C4-2B (cell line): ENCODE measurements around the gene CIB4.

Experiments
- H3K27ac ChIP-seq: fragments of 450-650 bp; 2 replicates; pipeline ENCODE4 v1.5.1; 2017
- ZFX ChIP-seq: fragments of 450-650 bp; IDR thresholded peaks from 2 replicates; pipeline ENCODE4 v1.6.1; 2017
- TF ChIP-seq, protein P1 (sequence below): fragments of 450-650 bp; conservative IDR thresholded peaks from 2 replicates; pipeline ENCODE4 v1.5.1; 2017; ENCODE audit warnings: mild to moderate bottlenecking

CIB4 gene

DNA sequence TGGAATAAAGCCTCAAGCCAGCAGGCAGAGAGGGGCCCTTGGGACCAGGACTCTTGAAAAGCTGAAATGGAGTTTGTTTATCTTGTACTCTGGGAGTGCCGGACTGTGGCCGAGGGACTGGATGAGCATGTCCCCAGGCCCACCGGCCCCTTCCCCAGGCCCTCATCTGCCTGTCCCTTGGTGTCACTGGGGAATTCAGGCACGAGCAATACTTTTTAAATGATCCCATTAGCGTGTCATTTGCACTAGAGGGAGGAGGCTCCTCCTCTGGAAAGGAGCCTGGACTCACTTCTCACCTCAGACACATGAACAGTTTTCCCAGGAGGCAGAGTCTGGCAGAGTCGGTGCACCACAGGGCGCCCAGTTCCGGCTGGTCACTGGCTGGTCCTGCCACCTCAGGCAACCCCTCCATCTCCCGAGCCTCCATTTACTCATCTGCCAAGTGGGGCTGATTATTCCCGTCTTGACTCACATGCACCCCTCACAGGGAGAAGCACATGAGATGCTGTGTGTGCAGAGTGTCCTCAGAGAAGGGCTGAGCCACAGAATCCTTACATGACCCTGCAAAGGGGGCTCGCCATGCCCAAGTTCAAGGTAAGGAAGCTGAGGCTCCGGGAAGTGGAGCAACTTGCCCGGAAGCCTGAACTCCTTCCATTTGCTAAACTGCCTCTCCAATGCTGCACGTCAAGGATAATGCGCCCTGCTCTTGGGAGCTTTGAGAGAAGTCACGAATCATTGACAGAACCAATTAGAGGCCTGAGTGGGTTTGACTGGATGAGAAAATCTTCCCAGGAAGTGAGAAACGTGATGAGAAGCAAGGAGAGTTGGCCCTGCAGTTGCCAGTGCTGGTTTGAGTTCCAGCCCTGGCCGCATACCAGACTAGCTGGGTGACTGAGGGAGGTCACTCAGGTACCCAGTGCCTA, 26.7 kb downstream of the CIB4 start:
- TF ChIP-seq, protein P1, sequence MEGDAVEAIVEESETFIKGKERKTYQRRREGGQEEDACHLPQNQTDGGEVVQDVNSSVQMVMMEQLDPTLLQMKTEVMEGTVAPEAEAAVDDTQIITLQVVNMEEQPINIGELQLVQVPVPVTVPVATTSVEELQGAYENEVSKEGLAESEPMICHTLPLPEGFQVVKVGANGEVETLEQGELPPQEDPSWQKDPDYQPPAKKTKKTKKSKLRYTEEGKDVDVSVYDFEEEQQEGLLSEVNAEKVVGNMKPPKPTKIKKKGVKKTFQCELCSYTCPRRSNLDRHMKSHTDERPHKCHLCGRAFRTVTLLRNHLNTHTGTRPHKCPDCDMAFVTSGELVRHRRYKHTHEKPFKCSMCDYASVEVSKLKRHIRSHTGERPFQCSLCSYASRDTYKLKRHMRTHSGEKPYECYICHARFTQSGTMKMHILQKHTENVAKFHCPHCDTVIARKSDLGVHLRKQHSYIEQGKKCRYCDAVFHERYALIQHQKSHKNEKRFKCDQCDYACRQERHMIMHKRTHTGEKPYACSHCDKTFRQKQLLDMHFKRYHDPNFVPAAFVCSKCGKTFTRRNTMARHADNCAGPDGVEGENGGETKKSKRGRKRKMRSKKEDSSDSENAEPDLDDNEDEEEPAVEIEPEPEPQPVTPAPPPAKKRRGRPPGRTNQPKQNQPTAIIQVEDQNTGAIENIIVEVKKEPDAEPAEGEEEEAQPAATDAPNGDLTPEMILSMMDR, result no peak
- TF ChIP-seq ZFX, result no peak
- no peak overlapping the region for H3K27ac ChIP-seq

DNA sequence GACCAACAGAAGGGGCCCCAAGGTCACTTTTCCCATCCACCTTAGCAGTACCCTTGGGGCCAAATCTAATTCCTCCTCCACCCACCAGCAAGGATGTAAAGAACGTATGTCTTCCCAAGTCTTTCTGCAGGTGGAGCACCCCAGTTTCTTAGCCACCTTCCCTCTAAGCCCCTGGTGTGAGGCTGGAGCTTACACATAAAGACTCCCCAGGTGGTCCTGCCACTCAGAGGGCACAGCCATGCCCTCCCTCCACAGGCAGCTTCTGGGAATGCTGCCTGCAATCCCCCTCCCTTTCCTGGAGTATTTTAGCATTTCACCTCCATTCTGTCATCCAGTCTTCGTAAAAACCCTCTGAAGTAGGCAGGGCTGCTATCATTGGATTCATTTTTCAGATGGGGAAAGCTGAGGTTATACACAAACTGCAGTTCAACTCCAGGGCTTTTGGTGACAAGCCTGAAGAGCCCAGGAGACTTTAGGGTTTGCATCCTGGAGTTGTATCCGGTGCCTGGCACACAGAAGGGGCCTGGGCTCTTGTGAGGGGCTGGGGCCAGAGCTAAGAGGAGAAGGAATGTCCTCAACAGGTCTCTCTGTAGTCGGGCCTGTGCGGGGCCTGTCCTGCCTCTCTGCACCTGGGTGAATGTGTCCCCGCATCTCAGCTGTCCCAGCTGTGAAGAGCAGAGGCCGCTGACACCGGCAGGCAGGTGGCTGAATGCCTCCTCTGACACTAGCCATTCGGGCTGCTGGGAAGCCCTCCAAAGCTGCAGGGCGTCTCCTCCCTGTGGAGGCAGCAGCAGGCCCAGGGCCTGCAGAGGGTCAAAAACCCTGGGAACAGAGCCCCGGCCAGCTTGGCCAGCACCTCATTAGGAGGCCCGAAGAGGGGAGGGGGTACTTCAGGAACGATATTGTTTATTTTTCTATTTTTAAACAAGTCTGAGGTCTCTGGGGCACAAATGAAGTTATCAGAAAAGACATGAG, 27.6 kb downstream of the CIB4 start:
- TF ChIP-seq, protein P1, result no peak
- no peak for TF ChIP-seq ZFX
- no peak overlapping the region for H3K27ac ChIP-seq

DNA sequence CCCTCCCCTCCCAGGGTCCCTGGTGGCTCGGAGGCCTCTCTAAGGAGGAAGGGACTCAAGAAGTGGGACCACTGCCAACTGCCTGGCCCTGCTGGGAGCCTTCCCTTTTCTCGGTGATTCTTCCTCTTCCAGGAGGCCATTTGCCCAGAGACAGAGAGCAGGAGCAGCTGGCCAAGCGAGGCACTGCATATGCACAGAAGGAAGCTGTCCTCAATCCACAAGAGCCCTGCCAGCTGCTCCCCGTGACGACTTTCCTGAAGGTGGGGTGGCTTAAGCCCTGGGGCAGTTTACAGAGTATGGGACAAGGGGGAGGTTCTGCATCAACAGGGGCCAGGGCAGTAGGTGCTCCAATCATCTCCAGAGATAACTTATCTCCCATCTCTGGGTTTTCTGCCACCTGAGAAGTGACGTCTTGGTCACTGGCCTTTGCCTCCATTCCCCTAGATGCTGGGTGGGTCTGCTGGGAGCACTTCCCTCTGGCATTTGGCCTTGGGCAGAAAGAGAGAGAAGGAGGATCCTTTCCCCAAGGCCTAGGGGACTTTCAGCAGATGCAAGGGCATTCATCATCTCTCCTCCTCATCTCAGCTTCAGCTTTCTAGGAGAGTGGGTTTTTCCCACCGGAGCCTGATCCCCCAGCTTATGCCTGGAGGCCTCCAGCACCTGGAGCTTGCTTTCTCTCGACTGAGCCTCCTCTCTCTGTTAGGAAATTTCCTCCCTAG, 28.5 kb downstream of the CIB4 start:
- no peak for TF ChIP-seq ZFX
- TF ChIP-seq, protein P1, result no peak
- peak overlapping the region; percentile 3; the same call in 1 of the 2 replicates for H3K27ac ChIP-seq

DNA sequence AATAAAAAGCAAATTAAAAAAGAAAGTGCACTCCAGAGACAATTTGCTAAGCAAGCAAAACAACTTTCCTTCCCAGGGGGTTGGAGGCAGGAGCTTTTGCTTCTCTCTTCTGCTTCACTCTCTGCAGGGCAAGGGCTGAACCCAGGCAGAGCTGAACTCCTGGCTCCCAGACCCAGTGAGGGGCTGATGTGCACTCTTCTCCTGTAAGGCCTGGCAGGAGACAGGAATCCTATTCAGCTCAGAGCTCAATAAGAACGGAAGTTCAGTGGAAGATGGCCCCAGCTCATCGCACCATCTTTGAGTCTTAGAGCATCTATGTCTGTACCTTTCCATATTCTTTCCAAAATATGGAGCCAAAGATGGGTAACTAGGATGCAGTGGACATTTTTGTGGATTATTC, 29.1 kb downstream of the CIB4 start:
- no peak for TF ChIP-seq ZFX
- TF ChIP-seq, protein P1, result no peak
- H3K27ac ChIP-seq, result no peak overlapping the region

DNA sequence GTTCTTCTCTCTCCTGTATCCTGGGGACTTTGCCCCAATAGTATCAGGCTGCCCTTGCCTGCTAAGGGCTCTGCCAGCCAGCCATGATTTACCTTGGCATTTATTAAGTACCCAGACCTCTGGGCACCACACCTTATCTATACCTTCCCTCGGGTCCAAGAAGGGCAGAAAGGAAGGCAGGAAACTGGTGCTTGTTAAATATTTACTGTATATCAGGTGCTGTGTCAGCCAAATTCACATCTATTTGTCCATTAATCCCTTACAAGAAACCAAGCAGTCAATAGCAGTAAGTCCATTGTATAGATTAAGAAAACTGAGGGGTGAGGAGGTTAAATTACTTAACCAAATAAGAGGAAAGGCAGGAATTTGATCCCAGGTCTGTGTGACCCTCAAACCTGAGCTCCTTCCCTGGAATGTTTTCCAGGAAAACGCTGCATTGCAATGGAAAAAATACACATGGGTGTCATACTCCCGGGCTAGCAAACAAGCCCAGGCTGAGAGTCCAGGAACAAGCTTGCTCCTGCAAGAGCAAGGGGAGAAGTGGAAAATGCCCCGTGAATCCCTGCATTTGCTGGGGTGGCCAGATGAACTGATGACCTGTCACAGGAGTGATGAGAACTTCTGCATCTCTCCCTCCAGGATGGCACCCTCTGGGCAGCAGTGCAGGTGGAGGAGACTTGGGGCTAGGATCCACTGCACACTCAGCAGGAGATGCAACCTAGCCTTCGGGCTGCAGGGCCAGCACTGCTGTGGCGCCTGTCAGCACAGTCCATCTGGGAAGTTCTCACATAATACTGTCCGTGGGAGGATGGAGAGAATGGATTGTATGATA, 30.4 kb downstream of the CIB4 start:
- TF ChIP-seq, protein P1, result no peak
- no peak for TF ChIP-seq ZFX
- peak overlapping the region; percentile 56 for H3K27ac ChIP-seq

DNA sequence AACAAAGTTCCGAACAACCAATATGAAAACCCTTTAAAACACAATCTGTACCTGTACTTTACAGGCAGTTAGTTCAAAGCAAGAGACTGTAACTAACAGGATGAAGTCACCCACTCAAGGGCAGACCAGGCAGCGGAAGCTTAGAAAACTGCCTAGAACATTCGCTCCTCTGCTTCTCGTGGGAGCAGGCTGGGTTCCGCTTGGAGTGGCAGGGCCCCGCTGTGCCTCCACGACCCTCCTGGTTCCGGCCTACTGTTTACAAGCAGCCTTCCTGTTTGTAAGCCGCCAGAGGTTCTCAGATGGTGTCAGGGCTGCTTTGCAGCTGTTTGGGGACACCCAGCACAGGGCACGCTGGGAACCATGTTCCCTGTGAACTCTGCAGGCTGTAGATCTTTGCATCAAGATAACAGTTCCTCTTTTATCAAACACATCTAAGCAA, 31.3 kb downstream of the CIB4 start:
- TF ChIP-seq, protein P1, result no peak
- peak overlapping the region; percentile 56 for H3K27ac ChIP-seq
